Heart left ventricle (tissue), 13 donors: Measurements from ENCODE around the gene PSRC1.

Experiments used
- CTCF ChIP-seq, 12 donors: fragments of 200-600 bp; sonication (generic) in 4 of 12; IDR thresholded peaks; one replicate each; pipeline versions ENCODE4 v1.5.0 to v1.8.0; 2018 to 2022; ENCODE audit warnings: antibody characterized with exemption in 12 of 12, mild to moderate bottlenecking in 5 of 12
- POLR2A ChIP-seq, 2 donors: fragments of 450-650 bp; IDR thresholded peaks; one replicate each; pipeline ENCODE4 v1.6.1; 2017; ENCODE audit warnings: antibody characterized with exemption in 2 of 2, mild to moderate bottlenecking in 2 of 2, moderate library complexity in 2 of 2
- donor health status: ischemic (EF 13 %, LVEDD 7.1; RV severe dilation, severe dysfunction).
- donor health status: DM: no; HTN: yes; CAD: no.
- donor health status: DM: no; HTN: no; CAD: no.
- donor health status: ischemic (EF 25% LVEDD 6.9; RV normal size, moderate dysfunction).
- donor health status: ischemic (EF 25% LVEDD 5.7; RV mildly dilated, moderate dysfunction).
- donor health status: ischemic (EF 35%, LVEDD 5.7; RV mildly dilated, moderate dysfunction).
- donor health status: nonischemic (EF 11% LVEDD 7.7; RV severe dilation, severe dysfunction).
- donor health status: DM: yes; HTN: yes; CAD: no.
- donor health status: PGD.
- donor health status: ischemic (EF 29% LVEDD 5.4; RV normal size, mild dysfunction).
- donor health status: nonischemic (EF 23%, LVEDD 6.1; RV moderate dilation, normal function).

- TF ChIP-seq CTCF (IDR thresholded peaks at IDR 0.05) = no peak
- TF ChIP-seq POLR2A (IDR thresholded peaks at IDR 0.05) = no peak
These were observed 51.9 kb downstream of the PSRC1 start for GRCh38 chr1:109231066-109231465.
